Parathyroid adenoma (tissue), 2 donors: Measurements from ENCODE around the gene PCYOX1L.

ENCODE experiments used
- H2AFZ ChIP-seq: fragments of 300-600 bp; sonication (generic); one replicate; pipeline ENCODE4 v1.7.0; 2017; ENCODE audit warnings: antibody characterized with exemption, mild to moderate bottlenecking
- H3K27ac ChIP-seq: fragments of 300-600 bp; sonication (generic); one replicate; pipeline ENCODE4 v1.7.0; 2017
- H3K27me3 ChIP-seq: fragments of 300-600 bp; sonication (generic); one replicate; pipeline ENCODE4 v1.7.0; 2017; ENCODE audit warnings: low read length; ENCODE audit not compliant: control insufficient read depth, insufficient read depth
- H3K36me3 ChIP-seq: fragments of 300-600 bp; sonication (generic); one replicate; pipeline ENCODE4 v1.7.0; 2017; ENCODE audit warnings: low read length; ENCODE audit not compliant: control insufficient read depth, insufficient read depth
- H3K4me1 ChIP-seq: fragments of 300-600 bp; sonication (generic); one replicate; pipeline ENCODE4 v1.7.0; 2017; ENCODE audit warnings: control low read depth
- H3K4me2 ChIP-seq: fragments of 300-600 bp; sonication (generic); one replicate; pipeline ENCODE4 v1.7.0; 2017; ENCODE audit warnings: low read length
- H3K4me3 ChIP-seq: fragments of 300-600 bp; sonication (generic); one replicate; pipeline ENCODE4 v1.7.0; 2017; ENCODE audit warnings: low read depth, low read length
- H3K79me2 ChIP-seq: fragments of 300-600 bp; sonication (generic); one replicate; pipeline ENCODE4 v1.7.0; 2017; ENCODE audit warnings: control low read depth
- H3K9ac ChIP-seq: fragments of 300-600 bp; sonication (generic); one replicate; pipeline ENCODE4 v1.7.0; 2017; ENCODE audit warnings: mild to moderate bottlenecking
- H3K9me3 ChIP-seq: fragments of 300-600 bp; sonication (generic); one replicate; pipeline ENCODE4 v1.7.0; 2017; ENCODE audit warnings: low read length; ENCODE audit not compliant: control insufficient read depth
- TF ChIP-seq, protein P1 (sequence below): fragments of 300-600 bp; sonication (generic); IDR thresholded peaks from one replicate; pipeline ENCODE4 v1.7.0; 2017; ENCODE audit warnings: antibody characterized with exemption, mild to moderate bottlenecking
- donor health status: primary hyperparathyroidism.

PCYOX1L gene

DNA sequence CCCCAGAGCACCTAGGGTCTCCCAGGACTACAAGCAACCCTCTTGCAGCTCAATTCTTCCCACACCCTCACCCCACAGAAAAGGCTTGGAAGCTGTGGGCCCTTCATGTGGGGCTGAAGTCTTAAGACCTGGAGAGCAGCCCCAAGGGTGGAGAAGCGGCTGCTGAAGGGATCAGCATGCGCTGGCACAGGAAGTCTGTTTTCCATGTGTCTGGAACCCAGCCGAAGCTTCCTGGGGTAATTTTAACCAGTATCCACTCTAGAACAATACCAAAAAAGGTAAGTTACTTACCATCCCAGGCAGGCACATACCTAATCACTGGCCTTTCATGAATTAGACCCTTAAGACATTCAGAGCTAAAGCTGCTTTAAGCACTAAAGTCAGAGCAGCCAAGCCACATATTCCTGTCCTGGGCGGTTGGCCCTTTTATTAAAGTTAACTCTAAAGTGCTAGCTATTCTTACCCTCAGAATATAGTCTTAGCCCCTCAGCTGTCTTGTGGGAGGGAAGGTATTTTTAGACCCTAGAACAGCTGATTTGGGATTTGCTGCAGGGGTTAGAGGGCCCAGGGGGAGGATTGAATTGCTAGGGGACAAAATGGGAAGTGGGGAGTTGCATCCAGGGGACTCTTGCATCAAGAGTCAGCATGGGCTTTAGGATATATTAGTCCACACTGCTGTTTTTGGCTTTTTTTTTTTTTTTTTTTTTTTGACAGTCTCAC is 14.4 kb downstream of the PCYOX1L start:
- peaks cover 13% of the 10 kb centered on the region for H3K4me1 ChIP-seq
- H3K27ac ChIP-seq = no peak overlapping the region

DNA sequence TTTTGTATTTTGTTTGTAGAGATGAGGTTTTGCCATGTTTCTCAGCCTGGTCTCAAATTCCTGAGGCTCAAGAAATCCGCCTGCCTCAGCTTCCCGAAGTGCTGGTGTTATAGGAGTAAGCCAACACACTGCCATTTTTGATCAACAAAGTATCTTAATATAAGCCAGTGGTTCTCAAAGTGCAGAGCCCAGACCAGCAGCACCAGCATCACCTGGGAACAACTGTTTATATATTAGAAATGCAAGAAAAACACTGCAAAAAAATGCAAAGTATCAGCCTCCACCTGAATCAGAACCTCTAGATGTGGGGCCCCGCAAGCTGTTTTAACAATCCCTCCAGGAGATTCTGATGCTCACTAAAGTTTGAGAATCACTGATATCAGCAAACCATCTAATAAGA is 15.1 kb downstream of the PCYOX1L start:
- Histone ChIP-seq H3K4me1 (peaks cover 13% of the 10 kb centered on the region), H3K4me3 (no peak overlapping the region), H3K27me3 (no peaks in the 10 kb centered on the region), H3K9me3 (no peaks in the 10 kb centered on the region), H3K36me3 (no peaks in the 10 kb centered on the region), H3K4me2 (no peak overlapping the region), H3K27ac (no peak overlapping the region), H3K9ac (no peak overlapping the region), H2AFZ (no peak overlapping the region), H3K79me2 (no peaks in the 10 kb centered on the region)
- TF ChIP-seq, protein P1, sequence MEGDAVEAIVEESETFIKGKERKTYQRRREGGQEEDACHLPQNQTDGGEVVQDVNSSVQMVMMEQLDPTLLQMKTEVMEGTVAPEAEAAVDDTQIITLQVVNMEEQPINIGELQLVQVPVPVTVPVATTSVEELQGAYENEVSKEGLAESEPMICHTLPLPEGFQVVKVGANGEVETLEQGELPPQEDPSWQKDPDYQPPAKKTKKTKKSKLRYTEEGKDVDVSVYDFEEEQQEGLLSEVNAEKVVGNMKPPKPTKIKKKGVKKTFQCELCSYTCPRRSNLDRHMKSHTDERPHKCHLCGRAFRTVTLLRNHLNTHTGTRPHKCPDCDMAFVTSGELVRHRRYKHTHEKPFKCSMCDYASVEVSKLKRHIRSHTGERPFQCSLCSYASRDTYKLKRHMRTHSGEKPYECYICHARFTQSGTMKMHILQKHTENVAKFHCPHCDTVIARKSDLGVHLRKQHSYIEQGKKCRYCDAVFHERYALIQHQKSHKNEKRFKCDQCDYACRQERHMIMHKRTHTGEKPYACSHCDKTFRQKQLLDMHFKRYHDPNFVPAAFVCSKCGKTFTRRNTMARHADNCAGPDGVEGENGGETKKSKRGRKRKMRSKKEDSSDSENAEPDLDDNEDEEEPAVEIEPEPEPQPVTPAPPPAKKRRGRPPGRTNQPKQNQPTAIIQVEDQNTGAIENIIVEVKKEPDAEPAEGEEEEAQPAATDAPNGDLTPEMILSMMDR = no peak

More for the DNA sequence above, 14.4 kb downstream of the PCYOX1L start:
- TF ChIP-seq, protein P1 = no peak
- Histone ChIP-seq H2AFZ (no peak overlapping the region), H3K4me3 (no peak overlapping the region), H3K27me3 (no peaks in the 10 kb centered on the region), H3K9ac (no peak overlapping the region), H3K4me2 (no peak overlapping the region), H3K9me3 (no peaks in the 10 kb centered on the region), H3K79me2 (no peaks in the 10 kb centered on the region), H3K36me3 (no peaks in the 10 kb centered on the region)

GRCh38 chr5:149374303-149374702 is 16.5 kb downstream of the PCYOX1L start:
- TF ChIP-seq, protein P1 = no peak
- Histone ChIP-seq H3K9me3 (no peaks in the 10 kb centered on the region), H3K9ac (no peak overlapping the region), H3K4me2 (no peak overlapping the region), H2AFZ (no peak overlapping the region), H3K4me1 (peaks cover 13% of the 10 kb centered on the region), H3K27ac (no peak overlapping the region), H3K27me3 (no peaks in the 10 kb centered on the region), H3K79me2 (no peaks in the 10 kb centered on the region), H3K36me3 (no peaks in the 10 kb centered on the region), H3K4me3 (no peak overlapping the region)

- Histone ChIP-seq H3K9ac (no peak overlapping the region), H3K9me3 (no peaks in the 10 kb centered on the region), H3K79me2 (no peaks in the 10 kb centered on the region), H2AFZ (no peak overlapping the region), H3K27ac (no peak overlapping the region), H3K4me3 (no peak overlapping the region), H3K4me1 (peaks cover 13% of the 10 kb centered on the region), H3K4me2 (no peak overlapping the region), H3K27me3 (no peaks in the 10 kb centered on the region), H3K36me3 (no peaks in the 10 kb centered on the region)
- TF ChIP-seq, protein P1 = no peak
Observed at GRCh38 chr5:149374801-149375200, 17.0 kb downstream of the PCYOX1L start.

DNA sequence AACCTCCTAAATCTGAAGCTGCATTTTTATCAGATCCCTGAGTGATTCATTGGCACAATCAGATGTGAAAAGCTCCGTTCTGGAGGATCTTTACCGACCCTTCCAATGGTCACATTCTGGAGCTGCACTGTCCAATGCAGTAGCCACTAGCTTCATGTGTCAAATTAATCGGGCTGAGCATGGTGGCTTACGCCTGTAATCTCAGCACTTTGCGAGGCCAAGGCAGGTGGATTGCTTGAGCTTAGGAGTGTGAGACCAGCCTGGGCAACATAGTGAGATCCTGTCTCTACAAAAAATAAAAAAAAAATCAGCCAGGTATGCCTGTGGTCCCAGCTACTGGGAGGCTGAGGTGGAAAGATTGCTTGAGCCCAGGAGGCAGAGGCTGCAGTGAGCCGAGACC is 17.6 kb downstream of the PCYOX1L start:
- Histone ChIP-seq H3K9me3 (no peaks in the 10 kb centered on the region), H2AFZ (no peak overlapping the region), H3K4me1 (peaks cover 11% of the 10 kb centered on the region), H3K79me2 (no peaks in the 10 kb centered on the region), H3K27me3 (no peaks in the 10 kb centered on the region), H3K9ac (no peak overlapping the region), H3K4me2 (no peak overlapping the region), H3K4me3 (no peak overlapping the region), H3K27ac (no peak overlapping the region), H3K36me3 (no peaks in the 10 kb centered on the region)
- TF ChIP-seq, protein P1 = no peak
